Activated naive CD4-positive, alpha-beta T cell (primary cell): ENCODE measurements around the gene MGMT.

Source experiments
- DNase-seq, 4 experiments: peaks; one replicate each; lab custom pipeline; 2025; lab: John Stamatoyannopoulos, UW

Gene MGMT

DNA sequence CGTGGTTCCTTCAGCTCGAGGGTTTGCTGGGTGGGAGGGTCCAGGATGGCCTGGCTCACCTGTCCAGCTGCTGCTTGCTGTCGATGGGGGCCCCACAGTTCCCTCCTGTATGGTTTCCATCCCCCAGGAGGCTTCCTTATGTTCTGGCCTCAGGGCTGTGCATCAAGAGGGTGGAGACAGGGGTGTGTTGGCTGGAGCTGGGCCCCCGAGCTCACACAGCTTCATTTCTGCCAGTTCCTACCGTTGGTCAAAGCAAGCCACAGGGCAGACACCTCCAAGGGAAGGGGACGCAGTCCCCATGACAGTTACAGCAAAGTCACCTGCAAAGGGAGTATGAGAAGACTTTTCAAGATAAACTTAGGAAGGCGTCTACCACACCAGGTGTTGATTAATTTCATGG, 340.2 kb downstream of the MGMT start:
- DNase-seq = no peak

DNA sequence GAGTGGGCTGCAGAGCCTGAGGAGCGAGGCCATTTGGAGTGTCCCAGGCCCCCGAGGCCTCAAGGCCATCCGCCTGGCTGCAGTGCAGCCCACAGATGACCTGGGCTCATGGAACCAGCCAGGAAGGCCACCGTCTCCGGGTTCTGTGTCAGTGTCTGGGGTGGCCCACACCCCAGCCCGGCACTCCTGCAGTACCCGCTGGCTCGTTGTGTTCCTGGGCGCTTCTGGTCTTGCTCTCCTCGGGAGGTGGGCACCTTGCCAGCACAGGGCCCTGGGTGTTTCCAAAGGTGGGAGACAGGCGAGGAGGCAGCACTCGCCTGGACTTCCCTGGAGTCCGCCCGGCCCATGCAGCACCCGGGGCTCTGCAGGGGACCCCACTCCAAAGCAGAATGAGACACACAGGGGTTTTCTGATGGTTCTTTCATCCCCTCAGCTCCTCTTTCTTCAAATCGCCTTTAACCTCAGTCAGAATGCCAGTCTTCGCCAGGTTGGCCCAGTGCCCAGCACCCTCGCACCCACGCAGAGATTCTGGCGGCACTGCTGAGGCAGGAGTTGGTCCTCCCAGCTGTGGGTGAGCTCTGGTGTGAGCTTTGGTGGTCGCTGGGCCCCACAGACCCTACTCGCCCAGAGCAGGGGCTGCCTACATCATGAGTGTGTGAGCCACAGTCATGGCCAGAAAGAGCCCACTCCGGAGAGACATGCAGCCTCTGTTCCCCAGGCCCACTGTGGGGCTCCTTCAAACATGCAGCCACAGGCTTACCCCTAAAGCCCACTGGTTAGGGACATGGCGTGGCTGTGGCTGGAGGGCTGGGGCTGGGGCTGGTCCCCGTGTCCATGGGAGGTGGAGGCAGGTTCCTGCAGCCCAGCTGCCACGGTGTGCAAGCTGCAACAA, 341.3 kb downstream of the MGMT start:
- no peak for DNase-seq

DNA sequence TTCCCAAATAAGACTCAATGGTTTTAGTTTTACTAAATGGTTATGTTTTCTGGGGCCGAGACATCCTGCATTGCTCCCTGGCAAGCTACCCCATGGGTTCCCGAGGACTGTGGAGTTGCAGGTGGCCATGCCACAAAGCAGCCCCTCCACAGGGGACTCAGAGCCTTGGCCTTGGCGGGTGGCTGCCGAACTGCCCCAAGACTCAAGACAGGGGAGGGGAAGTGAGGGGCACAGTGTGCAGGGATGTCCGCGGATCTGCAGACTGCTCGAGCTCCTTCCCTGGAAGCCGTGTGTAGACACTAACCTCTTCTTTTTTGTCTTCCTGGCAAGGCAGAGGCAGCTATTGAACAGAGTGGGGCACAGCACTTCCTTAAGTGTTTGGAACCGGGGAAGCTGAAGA, 342.4 kb downstream of the MGMT start:
- DNase-seq = no peak

DNA sequence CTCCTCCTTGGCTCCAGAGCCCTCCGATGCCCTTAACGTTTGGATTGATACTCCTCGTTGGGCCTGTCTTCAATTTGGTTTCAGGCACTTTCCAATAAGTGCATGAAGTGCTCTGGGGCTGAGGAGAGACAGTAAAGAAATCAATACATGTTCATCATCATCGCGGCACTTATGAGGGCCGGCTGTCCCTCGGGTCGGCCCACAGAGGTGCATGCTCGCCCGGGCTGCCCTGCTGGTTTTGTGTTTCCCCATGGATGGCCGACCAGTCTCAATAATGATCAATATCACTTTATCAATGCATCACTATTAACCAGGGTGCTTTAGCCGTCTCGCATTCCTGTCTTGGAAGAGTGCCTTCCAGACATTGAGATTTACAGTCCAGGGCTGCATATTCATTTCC, 342.8 kb downstream of the MGMT start:
- DNase-seq = no peak

DNA sequence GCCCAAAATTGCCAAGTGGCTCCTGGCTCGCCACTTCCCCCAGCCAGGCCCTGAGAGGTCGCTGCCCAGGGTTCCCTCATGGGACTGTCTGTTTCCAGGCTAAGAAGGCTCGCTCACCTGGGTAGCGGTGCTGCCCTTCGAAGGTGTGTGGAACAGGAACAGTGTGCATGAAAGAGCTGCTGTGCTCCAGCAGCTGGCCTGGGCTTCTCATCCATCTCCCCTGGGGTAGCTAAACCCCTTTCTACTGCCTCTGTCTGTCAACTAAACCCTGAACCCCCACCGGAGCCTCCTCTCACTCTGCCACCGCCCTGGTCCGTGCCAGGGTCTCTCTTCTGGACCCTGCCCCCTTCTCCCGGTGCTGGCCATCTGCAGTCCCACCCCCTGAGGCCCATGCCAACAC, 344.2 kb downstream of the MGMT start:
- DNase-seq = no peak

DNA sequence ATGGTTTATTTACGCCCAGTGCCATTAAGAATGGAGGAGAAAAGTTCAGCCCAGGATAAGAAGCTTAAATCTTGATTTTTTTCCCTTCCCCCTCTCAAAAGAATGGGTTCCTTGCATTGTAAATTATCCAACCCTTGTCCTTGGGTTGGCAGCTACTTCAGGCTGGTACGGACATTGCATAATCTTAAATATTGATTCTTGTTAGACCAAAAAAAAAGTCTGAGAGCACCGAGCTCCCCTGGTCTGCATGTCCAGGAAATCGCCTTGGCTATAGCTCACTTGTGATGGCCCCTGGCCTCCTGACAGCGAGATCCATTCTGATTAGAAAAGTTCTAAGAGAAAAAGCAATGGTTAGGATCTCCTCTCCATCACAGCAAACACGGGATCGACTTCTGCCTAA, 345.4 kb downstream of the MGMT start:
- DNase-seq = no peak

DNA sequence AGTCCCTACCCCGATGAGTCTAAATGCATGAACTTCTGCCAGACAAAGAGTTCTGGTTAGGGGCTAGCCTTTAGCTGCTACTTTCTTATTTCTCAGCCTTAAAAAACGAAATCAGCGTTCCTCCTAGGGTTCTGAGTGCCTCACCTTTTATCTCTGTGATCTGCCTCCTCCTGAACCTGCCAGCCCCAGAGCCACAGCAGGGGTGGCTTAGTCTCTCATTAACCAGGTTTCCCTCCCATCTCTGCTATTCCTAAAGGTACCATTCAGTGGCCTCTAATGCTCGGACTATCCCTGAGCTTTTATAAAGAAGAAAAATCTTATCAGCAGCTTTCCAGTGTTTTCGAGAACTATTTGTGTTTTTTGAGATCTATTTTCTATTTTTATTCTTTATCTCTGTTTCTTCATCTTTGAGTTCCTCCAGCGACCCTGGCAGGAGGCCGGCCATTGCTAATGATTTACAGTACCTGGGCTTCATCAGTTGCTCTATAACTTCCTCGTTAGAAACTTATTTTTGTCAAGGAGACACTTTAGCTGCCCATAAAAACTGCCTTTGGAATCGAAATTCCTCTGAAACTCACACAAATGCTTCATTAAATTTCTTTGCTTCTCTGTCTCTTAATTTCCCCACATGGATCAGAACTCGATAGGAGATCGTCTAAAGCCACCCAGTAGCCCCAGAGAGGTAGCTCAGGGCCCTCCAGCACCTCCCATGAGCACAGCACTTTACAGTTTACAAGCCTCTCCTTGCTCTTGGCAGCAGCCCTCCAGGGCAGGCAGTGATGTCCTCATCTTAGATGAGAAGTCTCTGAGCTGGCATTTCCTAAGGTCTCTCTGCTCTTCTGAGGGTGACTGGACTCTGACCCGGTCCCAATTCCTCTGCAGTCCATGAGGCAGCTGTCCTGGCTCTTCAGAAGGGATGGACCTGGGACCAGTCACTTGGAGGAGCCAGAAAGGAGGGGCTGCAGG, 347.9 kb downstream of the MGMT start:
- DNase-seq = no peak

DNA sequence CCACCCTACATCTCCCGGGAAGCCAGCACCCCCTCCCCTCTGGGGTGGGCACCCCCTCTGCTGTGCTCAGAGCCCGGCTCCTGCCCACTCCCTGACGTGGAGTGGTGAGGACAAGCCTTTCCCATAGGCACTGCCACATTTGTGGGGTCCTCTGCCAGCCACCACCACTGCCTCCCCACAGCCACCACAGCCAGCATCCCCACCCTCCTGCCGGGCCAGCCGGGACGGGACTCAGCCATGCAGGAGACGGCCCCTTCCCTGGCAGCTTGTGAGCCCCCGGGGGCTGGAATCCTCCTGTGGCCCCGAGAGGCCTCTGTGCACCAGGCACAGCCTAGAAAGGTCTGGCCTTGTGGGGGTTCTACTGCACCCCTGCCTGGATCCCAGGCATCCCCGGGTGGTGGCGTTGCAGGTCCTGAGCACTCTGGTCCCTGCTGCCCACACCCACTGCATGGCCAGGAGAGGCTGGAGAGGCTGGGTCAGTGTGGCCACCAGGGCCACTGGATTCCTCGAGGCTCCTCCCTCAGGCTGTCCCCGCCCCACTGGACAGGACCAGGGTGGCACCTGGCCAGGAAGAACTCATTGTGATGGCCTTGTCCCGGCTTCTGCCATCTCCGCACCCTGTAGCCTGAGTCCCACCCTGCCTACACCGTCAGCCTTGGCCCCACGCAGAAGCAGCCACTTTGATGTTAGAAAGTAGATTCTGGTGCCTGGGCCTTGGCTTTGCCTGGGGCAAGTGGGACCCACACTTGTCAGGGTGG, 349.0 kb downstream of the MGMT start:
- no peak for DNase-seq

DNA sequence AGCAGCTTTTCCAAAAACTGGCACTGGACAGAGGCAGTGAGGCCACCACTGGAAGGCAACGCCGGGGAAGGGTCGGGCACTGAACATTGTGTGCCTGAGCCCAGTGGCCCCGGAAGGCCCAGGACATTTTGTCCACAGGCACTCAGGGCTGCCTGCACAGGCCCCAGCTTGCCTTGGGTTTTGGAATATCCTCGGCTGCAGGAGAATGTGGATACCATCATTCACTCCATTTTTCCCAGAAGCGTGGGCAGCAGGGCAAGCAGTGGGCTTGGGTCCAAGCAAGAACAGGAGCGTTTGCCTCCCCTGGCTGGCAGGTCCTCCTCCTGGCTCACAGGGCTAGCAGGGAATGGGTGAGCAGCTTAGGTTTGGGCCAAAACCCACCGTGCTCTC, 349.6 kb downstream of the MGMT start:
- DNase-seq = no peak
